GM12873 (cell line): ENCODE results near the gene RAD1.
A peak's percentile ranks its signal among the peaks of the same experiment; 100 is the strongest.

Experiments used
- TF ChIP-seq, protein P1 (sequence below): IDR thresholded peaks from 2 replicates; pipeline ENCODE4 v1.5.1; 2012; ENCODE audit warnings: low read depth, mild to moderate bottlenecking, moderate library complexity, low read length, control low read depth; ENCODE audit not compliant: insufficient read depth; ENCODE audit errors: missing control alignments

RAD1 gene, protein sequence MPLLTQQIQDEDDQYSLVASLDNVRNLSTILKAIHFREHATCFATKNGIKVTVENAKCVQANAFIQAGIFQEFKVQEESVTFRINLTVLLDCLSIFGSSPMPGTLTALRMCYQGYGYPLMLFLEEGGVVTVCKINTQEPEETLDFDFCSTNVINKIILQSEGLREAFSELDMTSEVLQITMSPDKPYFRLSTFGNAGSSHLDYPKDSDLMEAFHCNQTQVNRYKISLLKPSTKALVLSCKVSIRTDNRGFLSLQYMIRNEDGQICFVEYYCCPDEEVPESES

DNA sequence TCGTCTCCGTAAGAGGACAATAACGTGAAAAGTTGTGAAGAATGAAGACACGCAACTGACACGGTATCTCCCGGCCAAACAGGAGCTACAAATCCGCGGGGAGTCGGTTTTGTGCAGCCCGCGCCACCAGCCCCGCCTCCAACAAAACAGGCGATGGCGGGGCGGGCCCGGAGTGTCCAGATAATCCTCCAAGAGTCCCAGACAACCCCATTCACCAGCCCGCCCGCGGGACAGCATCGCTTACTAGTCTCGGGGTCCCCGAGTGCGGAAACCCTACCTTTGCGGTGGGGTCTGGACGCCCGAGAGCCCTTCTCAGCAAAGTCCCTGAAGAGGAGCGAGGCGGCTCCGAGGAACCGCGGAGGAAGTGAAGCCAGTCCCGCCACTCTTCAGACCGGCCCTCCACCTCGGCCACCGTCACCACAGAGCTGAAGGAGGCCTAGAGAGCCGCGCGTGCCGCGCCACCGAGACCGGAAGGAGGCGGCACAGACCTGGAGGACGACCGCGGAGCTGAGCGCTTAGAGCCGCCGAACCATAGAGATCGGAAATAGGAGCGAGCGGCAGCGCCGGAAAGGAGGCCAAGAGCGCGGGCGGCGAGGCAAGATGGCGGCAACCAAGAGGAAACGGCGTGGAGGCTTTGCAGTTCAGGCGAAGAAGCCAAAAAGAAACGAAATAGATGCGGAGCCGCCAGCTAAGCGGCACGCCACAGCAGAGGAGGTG, at the start of gene RAD1, which contains the start of gene BRIX1:
TSS of gene RAD1 (minus strand) at position 366 of the 717 bp plus-strand sequence. CDS start 612 bp downstream, outside the sequence.
TSS of gene BRIX1 (plus strand) at position 573 of the 717 bp plus-strand sequence. CDS start at position 601, 28 bp downstream.
- TF ChIP-seq, protein P1, sequence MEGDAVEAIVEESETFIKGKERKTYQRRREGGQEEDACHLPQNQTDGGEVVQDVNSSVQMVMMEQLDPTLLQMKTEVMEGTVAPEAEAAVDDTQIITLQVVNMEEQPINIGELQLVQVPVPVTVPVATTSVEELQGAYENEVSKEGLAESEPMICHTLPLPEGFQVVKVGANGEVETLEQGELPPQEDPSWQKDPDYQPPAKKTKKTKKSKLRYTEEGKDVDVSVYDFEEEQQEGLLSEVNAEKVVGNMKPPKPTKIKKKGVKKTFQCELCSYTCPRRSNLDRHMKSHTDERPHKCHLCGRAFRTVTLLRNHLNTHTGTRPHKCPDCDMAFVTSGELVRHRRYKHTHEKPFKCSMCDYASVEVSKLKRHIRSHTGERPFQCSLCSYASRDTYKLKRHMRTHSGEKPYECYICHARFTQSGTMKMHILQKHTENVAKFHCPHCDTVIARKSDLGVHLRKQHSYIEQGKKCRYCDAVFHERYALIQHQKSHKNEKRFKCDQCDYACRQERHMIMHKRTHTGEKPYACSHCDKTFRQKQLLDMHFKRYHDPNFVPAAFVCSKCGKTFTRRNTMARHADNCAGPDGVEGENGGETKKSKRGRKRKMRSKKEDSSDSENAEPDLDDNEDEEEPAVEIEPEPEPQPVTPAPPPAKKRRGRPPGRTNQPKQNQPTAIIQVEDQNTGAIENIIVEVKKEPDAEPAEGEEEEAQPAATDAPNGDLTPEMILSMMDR = no peak

- TF ChIP-seq, protein P1 = no peak
Measured at GRCh38 chr5:34959323-34959722, 44.0 kb upstream of the RAD1 start.

DNA sequence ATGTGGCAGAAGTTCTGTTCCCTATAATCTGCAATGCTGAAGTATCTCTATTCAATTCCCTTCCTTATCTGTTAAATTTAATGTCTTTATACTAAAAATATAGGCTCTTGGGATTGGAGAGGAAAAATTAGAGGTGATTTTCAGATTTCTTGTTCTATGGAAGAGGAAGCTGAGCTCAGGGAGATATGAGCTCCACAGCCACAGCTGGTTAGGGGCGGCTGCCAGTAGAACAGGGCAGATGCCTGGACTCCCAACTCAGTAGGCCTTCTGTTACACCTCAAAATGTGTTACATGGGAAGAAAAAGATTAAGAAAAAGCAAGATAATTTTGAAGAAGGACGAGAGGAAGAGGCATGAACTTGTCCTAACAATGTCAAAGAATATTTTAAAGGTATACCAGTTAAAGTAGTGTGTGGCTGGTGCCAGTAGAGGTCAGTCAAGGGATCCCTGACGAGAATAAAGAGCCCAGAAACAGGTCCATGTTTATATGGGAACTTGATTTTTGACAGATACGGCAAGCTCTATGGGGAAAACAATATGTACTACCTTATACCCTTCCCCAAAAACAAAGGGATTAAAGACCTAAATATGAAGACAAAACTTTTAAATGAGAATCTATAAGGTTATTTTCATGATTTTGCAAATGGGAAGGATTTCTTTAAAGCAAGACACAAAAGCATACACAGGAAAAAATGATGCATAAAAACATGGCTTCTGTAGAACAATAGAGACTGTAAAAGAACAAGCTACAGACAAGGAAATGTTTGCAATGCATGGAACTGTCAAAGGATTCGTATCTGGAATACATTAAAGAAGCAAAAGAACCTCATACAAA, 42.8 kb upstream of the RAD1 start:
- TF ChIP-seq, protein P1 = peak; percentile 68

GRCh38 chr5:34957321-34957720, 42.0 kb upstream of the RAD1 start:
- TF ChIP-seq, protein P1 = no peak

DNA sequence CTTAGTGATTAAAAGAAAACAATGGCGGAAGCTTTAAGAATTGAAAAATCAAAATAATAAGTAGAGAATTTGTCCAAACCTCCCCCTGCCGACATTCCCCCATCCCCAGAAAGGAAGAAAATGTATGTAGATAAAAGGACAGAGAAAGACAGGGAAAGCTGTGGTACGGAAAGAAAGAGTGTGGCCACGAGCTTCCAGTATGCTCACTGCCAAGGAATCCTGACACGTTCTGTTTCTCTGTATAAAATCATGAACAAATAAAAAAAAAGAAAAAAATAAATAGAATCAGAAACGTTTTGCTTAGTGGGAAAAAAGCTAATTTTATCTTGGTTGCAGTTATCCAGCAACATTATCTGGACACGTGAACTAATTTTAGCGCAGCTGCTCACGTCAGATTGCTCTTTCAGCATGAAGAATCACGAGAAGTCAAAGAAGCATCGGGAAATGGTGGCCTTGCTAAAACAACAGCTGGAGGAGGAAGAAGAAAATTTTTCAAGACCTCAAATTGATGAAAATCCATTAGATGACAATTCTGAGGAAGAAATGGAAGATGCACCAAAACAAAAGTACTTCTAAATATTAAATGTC, 29.2 kb upstream of the RAD1 start:
- TF ChIP-seq, protein P1 = no peak

DNA sequence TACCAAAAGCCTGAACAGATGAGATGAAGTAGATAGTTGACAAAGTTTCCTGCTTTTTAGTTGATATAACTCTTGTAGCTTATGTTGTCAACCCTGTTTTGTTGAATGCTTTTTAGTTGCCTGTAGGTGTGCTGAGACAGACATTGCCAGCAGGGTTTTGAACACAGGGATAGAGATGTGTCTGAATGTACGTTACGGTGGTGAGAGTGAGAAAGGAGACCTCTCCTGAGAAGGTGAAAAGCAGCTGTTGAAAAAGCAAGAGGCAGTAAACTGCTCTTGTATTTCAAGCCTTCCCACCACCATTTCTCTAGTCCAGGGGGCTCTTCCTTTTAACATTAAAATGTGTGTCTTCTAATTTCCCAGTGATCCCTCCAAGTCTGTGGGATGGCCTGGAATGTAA, 28.7 kb upstream of the RAD1 start:
- TF ChIP-seq, protein P1 = no peak
